Panc1 (cell line): Measurements from ENCODE around the gene AHSG. TPM values are rescaled to one million over a fixed set of nuclear protein-coding genes. Genes with fewer than 3 reads are reported as not detected.

Source experiments
- ATAC-seq: fragments of 200-7000 bp; cut with Tn5 transposase; 2 replicates; pipeline ENCODE4 v1.9.1; 2020; ENCODE audit warnings: mild to moderate bottlenecking, moderate library complexity
- BruUV-seq: library from RNA; stranded (reverse); fragments of 400-500 nt; replicated peaks from 2 replicates; lab custom pipeline; 2021; lab: Mats Ljungman, UMichigan
- CTCF ChIA-PET: fragments of 300-600 bp; sonication (Branson Sonifier 250); formaldehyde crosslinking; loops from one replicate; lab custom pipeline; 2022; ENCODE audit warnings: antibody characterized with exemption; lab: Charles Lee
- POLR2A ChIA-PET: fragments of 300-600 bp; sonication (Branson Sonifier 250); formaldehyde crosslinking; loops from one replicate; lab custom pipeline; 2022; ENCODE audit warnings: antibody characterized with exemption; lab: Charles Lee
- DNase-seq: peaks from one replicate; pipeline ENCODE4 v3.0.0-alpha.2; 2010; ENCODE audit warnings: low read depth, low spot score
- H3K27ac ChIP-seq: 2 replicates; pipeline ENCODE4 v1.5.1; 2011; ENCODE audit warnings: mild to moderate bottlenecking, low read length, inconsistent platforms
- H3K27me3 ChIP-seq: fragments of 200-500 bp; sonication (Bioruptor generic); 2 replicates; pipeline ENCODE4 v1.6.0; 2014; ENCODE audit warnings: low read length, inconsistent platforms; ENCODE audit not compliant: control insufficient read depth, insufficient read depth
- H3K36me3 ChIP-seq: fragments of 200-500 bp; sonication (Bioruptor generic); 2 replicates; pipeline ENCODE4 v1.5.1; 2014; ENCODE audit warnings: inconsistent platforms, mild to moderate bottlenecking, low read length, moderate library complexity; ENCODE audit not compliant: control insufficient read depth, insufficient read depth
- H3K4me1 ChIP-seq: 2 replicates; pipeline ENCODE4 v1.5.1; 2011; ENCODE audit warnings: inconsistent platforms, mild to moderate bottlenecking, low read length, moderate library complexity; ENCODE audit not compliant: control insufficient read depth, insufficient read depth
- H3K4me3 ChIP-seq, 2 experiments: 2 replicates each; pipeline ENCODE4 v1.5.1; 2011 to 2012; ENCODE audit warnings: low read depth in 2 of 2, low read length in 2 of 2, mild to moderate bottlenecking in 2 of 2, inconsistent platforms in 1 of 2, moderate library complexity in 1 of 2
- H3K9me3 ChIP-seq: fragments of 200-500 bp; sonication (Bioruptor generic); 2 replicates; pipeline ENCODE4 v1.5.1; 2014; ENCODE audit warnings: low read depth, mild to moderate bottlenecking, inconsistent platforms, low read length, moderate library complexity; ENCODE audit not compliant: control insufficient read depth, insufficient read depth
- POLR2AphosphoS5 ChIP-seq: IDR thresholded peaks from 2 replicates; pipeline ENCODE4 v1.6.1; 2012; ENCODE audit warnings: mild to moderate bottlenecking, low read depth, low read length, moderate library complexity
- SIN3A ChIP-seq: IDR thresholded peaks from 2 replicates; pipeline ENCODE4 v1.6.1; 2012; ENCODE audit warnings: low read depth, mild to moderate bottlenecking, low read length, moderate library complexity, borderline replicate concordance; ENCODE audit not compliant: insufficient read depth
- TCF7L2 ChIP-seq: IDR thresholded peaks from 2 replicates; pipeline ENCODE4 v1.6.1; 2011; ENCODE audit warnings: mild to moderate bottlenecking, low read depth, low read length, inconsistent platforms
- in situ Hi-C: cut with HindIII; loops from 2 replicates; pipeline ENCODE4 v1.10.0; 2016; ENCODE audit warnings: low sequenced_read_pairs, low pct_unique_long_range_greater_than_20kb
- intact Hi-C: fragments of 100-400 bp; cut with micrococcal nuclease; formaldehyde crosslinking; loops from one replicate; pipeline ENCODE4 v1.10.0; 2022; ENCODE audit not compliant: unreplicated experiment
- total RNA-seq: library from RNA; stranded (reverse); gene quantifications from one replicate; pipeline ENCODE4 v1.2.1, GENCODE V29; 2021; ENCODE audit not compliant: unreplicated experiment
- TF ChIP-seq, protein P1 (sequence below), 2 experiments: IDR thresholded peaks; 2 replicates each; pipeline ENCODE4 v1.6.1; 2011 to 2012; ENCODE audit warnings: low read depth in 2 of 2, control low read depth in 1 of 2, low read length in 1 of 2, mild to moderate bottlenecking in 1 of 2, moderate library complexity in 1 of 2; ENCODE audit not compliant: insufficient read depth in 1 of 2
- TF ChIP-seq, protein P2 (sequence below): fragments of 450-650 bp; IDR thresholded peaks from 2 replicates; pipeline ENCODE4 v1.5.1; 2017; ENCODE audit warnings: mild to moderate bottlenecking

AHSG gene
- total RNA-seq, 1 experiment from 2014 or later, result 0.85 TPM

DNA sequence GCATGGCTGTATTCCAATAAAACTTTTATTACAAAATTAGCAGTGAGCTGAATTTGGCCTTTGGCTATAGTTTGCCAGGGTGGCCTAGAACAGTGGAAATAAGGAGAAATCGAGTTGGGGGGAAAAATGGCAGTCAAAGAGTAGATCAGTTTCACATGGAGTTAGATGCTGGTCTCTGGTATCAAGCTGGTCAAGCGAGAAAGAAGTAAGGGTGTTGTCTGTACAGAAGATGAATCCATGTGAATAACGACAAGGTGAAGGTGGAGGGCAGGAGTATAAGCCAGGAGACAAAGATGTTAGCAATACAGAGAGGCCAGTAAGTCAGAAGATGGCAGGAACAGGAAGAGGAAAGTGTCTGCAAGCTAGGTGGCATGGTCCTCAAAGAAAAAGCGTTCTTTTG lies 11.7 kb downstream of the AHSG start:
- peaks cover 12% of the 10 kb centered on the region; the same call in 1 of the 2 replicates for H3K27me3 ChIP-seq
- in situ Hi-C loops, result no loop called here
- H3K4me3 ChIP-seq, result no peak overlapping the region
- H3K9me3 ChIP-seq, result no peaks in the 10 kb centered on the region
- no peaks in the 10 kb centered on the region for H3K36me3 ChIP-seq
- no peak overlapping the region for H3K27ac ChIP-seq
- BruUV-seq, result no TSS peak
- CTCF ChIA-PET, result interaction anchor here (0.8 kb wide), 1 partner anchor 10 kb away, joined by 3 read pairs; no protein-coding TSS in a partner anchor
- TF ChIP-seq, protein P1, sequence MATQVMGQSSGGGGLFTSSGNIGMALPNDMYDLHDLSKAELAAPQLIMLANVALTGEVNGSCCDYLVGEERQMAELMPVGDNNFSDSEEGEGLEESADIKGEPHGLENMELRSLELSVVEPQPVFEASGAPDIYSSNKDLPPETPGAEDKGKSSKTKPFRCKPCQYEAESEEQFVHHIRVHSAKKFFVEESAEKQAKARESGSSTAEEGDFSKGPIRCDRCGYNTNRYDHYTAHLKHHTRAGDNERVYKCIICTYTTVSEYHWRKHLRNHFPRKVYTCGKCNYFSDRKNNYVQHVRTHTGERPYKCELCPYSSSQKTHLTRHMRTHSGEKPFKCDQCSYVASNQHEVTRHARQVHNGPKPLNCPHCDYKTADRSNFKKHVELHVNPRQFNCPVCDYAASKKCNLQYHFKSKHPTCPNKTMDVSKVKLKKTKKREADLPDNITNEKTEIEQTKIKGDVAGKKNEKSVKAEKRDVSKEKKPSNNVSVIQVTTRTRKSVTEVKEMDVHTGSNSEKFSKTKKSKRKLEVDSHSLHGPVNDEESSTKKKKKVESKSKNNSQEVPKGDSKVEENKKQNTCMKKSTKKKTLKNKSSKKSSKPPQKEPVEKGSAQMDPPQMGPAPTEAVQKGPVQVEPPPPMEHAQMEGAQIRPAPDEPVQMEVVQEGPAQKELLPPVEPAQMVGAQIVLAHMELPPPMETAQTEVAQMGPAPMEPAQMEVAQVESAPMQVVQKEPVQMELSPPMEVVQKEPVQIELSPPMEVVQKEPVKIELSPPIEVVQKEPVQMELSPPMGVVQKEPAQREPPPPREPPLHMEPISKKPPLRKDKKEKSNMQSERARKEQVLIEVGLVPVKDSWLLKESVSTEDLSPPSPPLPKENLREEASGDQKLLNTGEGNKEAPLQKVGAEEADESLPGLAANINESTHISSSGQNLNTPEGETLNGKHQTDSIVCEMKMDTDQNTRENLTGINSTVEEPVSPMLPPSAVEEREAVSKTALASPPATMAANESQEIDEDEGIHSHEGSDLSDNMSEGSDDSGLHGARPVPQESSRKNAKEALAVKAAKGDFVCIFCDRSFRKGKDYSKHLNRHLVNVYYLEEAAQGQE (IDR thresholded peaks at IDR 0.05; ENCODE audit: insufficient read depth in 1 of 2, low read depth in 2 of 2, low read length in 1 of 2), result no peak
- TF ChIP-seq POLR2AphosphoS5, result no peak
- POLR2A ChIA-PET, result no interaction called here
- no peaks in the 10 kb centered on the region for H3K4me1 ChIP-seq
- DNase-seq (no peak), ATAC-seq (no peak)
- intact Hi-C loops, result no loop called here

DNA sequence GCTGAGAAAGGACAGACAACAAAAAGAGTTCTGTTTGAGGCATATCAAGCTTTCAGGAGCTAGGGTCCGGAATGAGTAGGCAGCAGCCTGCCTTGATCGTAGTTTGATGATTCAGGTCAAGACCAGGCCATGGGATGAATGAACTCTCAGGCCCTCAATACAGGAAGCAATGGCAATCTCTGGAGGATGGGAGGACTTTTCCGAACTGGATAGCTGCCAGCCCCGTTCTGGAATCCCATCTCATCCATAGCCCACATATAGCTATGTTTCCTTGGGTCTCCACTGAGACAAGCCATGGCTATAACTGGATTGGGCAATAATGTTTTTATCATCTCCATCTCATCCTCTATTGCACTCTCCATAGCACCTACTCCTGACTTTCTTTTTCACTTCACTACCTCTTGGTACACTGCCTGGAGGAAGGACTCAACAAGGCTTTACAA lies 12.8 kb downstream of the AHSG start:
- Histone ChIP-seq H3K36me3 (no peaks in the 10 kb centered on the region), H3K4me3 (no peak overlapping the region), H3K9me3 (no peaks in the 10 kb centered on the region), H3K4me1 (no peaks in the 10 kb centered on the region), H3K27me3 (peaks cover 12% of the 10 kb centered on the region; the same call in 1 of the 2 replicates), H3K27ac (no peak overlapping the region)
- DNase-seq, result no peak
- TF ChIP-seq, protein P1 (IDR thresholded peaks at IDR 0.05; ENCODE audit: insufficient read depth in 1 of 2, low read depth in 2 of 2, low read length in 1 of 2), result no peak
- TF ChIP-seq SIN3A, result no peak
- no peak for TF ChIP-seq POLR2AphosphoS5
- TF ChIP-seq TCF7L2, result no peak
- TF ChIP-seq, protein P2, sequence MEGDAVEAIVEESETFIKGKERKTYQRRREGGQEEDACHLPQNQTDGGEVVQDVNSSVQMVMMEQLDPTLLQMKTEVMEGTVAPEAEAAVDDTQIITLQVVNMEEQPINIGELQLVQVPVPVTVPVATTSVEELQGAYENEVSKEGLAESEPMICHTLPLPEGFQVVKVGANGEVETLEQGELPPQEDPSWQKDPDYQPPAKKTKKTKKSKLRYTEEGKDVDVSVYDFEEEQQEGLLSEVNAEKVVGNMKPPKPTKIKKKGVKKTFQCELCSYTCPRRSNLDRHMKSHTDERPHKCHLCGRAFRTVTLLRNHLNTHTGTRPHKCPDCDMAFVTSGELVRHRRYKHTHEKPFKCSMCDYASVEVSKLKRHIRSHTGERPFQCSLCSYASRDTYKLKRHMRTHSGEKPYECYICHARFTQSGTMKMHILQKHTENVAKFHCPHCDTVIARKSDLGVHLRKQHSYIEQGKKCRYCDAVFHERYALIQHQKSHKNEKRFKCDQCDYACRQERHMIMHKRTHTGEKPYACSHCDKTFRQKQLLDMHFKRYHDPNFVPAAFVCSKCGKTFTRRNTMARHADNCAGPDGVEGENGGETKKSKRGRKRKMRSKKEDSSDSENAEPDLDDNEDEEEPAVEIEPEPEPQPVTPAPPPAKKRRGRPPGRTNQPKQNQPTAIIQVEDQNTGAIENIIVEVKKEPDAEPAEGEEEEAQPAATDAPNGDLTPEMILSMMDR, result no peak
- in situ Hi-C loops (no loop called here), intact Hi-C loops (no loop called here)
- no TSS peak for BruUV-seq
- POLR2A ChIA-PET, result no interaction called here
- CTCF ChIA-PET, result interaction anchor here (1.3 kb wide), 1 partner anchor 8 kb away, joined by 5 read pairs; no protein-coding TSS in a partner anchor
- ATAC-seq, result no peak; the same call in 1 of the 2 replicates
